GM12801 (cell line): Measurements from ENCODE around the gene NTSR1.

Source experiments
- CTCF ChIP-seq: IDR thresholded peaks from one replicate; pipeline ENCODE4 v1.5.1; 2011; ENCODE audit warnings: control low read depth; ENCODE audit not compliant: insufficient read length; ENCODE audit errors: extremely low read depth

NTSR1 gene

GRCh38 chr20:62712606-62713005 lies 4.0 kb downstream of the NTSR1 start:
- no peak for TF ChIP-seq CTCF

GRCh38 chr20:62714006-62714405 lies 5.4 kb downstream of the NTSR1 start:
- TF ChIP-seq CTCF = no peak

GRCh38 chr20:62714799-62715198 lies 6.2 kb downstream of the NTSR1 start:
- TF ChIP-seq CTCF = no peak

GRCh38 chr20:62715201-62715600 lies 6.6 kb downstream of the NTSR1 start:
- TF ChIP-seq CTCF = no peak

- TF ChIP-seq CTCF = no peak
These were observed 7.7 kb downstream of the NTSR1 start for GRCh38 chr20:62716198-62716940.

- TF ChIP-seq CTCF = no peak
These were observed 8.3 kb downstream of the NTSR1 start for GRCh38 chr20:62716941-62717310.

- no peak for TF ChIP-seq CTCF
These were observed 9.3 kb downstream of the NTSR1 start for GRCh38 chr20:62717933-62718332.
